SH-SY5Y (cell line): ENCODE data around the gene CDH20.

Source experiments
- GATA2 ChIP-seq: IDR thresholded peaks from 2 replicates; pipeline ENCODE4 v1.6.1; 2011; ENCODE audit warnings: mild to moderate bottlenecking, low read depth, low read length
- GATA3 ChIP-seq: IDR thresholded peaks from 2 replicates; pipeline ENCODE4 v1.6.1; 2011; ENCODE audit warnings: low read depth, mild to moderate bottlenecking, low read length, moderate library complexity

DNA sequence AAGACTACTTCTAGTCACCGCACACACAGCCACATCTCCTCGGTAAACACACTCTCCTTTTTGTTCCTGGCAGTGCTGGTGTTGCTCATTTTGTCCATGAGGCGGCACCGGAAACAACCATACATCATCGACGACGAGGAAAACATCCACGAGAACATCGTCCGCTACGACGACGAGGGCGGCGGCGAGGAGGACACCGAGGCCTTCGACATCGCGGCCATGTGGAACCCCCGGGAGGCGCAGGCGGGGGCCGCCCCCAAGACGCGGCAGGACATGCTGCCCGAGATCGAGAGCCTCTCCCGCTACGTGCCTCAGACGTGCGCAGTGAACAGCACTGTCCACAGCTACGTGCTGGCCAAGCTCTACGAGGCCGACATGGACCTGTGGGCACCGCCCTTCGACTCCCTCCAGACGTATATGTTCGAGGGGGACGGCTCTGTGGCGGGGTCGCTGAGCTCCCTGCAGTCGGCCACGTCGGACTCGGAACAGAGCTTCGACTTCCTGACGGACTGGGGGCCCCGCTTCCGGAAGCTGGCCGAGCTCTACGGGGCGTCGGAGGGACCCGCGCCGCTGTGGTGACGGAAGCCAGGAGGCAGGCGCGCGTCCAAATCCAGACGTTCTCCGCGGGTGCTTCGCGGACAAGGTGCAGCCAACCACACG is 221.0 kb downstream of the CDH20 start:
- TF ChIP-seq GATA2 (no peak), GATA3 (no peak)
